Heart left ventricle (tissue), 16 donors: ENCODE measurements around the gene SIM1. TPM values are rescaled to one million over a fixed set of nuclear protein-coding genes. Genes with fewer than 3 reads are reported as not detected.

ENCODE experiments used
- ATAC-seq, 4 donors: fragments of 200-7000 bp; cut with Tn5 transposase; one replicate each; pipeline ENCODE4 v1.9.1; 2020 to 2022; ENCODE audit warnings: moderate library complexity in 4 of 4, mild to moderate bottlenecking in 3 of 4, moderate number of reproducible peaks in 1 of 4
- DNase-seq, 5 donors: peaks; one replicate each; pipeline ENCODE4 v3.0.0-alpha.2; 2020
- H3K27ac ChIP-seq, 12 donors: fragments of 200-600 bp; sonication (generic) in 4 of 12; one replicate each; pipeline versions ENCODE4 v1.5.0 to v1.8.0; 2016 to 2022; ENCODE audit warnings: mild to moderate bottlenecking in 2 of 12
- H3K27me3 ChIP-seq, 9 donors: fragments of 200-600 bp; sonication (generic) in 2 of 9; one replicate each; pipeline versions ENCODE4 v1.5.1 to v1.8.0; 2016 to 2022; ENCODE audit warnings: mild to moderate bottlenecking in 3 of 9
- H3K36me3 ChIP-seq, 9 donors: fragments of 200-600 bp; sonication (generic) in 2 of 9; one replicate each; pipeline versions ENCODE4 v1.5.0 to v1.8.0; 2018 to 2022; ENCODE audit warnings: mild to moderate bottlenecking in 2 of 9
- H3K4me1 ChIP-seq, 12 donors: fragments of 200-600 bp; sonication (generic) in 4 of 12; one replicate each; pipeline versions ENCODE4 v1.5.0 to v1.8.0; 2016 to 2022; ENCODE audit warnings: mild to moderate bottlenecking in 3 of 12
- H3K4me3 ChIP-seq, 12 donors: fragments of 200-600 bp; sonication (generic) in 4 of 12; one replicate each; pipeline versions ENCODE4 v1.5.0 to v1.8.0; 2017 to 2022; ENCODE audit warnings: mild to moderate bottlenecking in 9 of 12, moderate library complexity in 4 of 12
- H3K9me3 ChIP-seq, 12 donors: fragments of 200-600 bp; sonication (generic) in 4 of 12; one replicate each; pipeline versions ENCODE4 v1.5.0 to v1.8.0; 2016 to 2022; ENCODE audit warnings: mild to moderate bottlenecking in 1 of 12
- CTCF ChIP-seq, 12 donors: fragments of 200-600 bp; sonication (generic) in 4 of 12; IDR thresholded peaks; one replicate each; pipeline versions ENCODE4 v1.5.0 to v1.8.0; 2018 to 2022; ENCODE audit warnings: antibody characterized with exemption in 12 of 12, mild to moderate bottlenecking in 5 of 12
- POLR2A ChIP-seq, 2 donors: fragments of 450-650 bp; IDR thresholded peaks; one replicate each; pipeline ENCODE4 v1.6.1; 2017; ENCODE audit warnings: antibody characterized with exemption in 2 of 2, mild to moderate bottlenecking in 2 of 2, moderate library complexity in 2 of 2
- WGBS, 4 donors: extraction: QIAGEN DNeasy Blood & Tissue Kit in 2 of 4; methylation state at CpG; one replicate each; pipeline versions ENCODE4 v1.1.5 to v1.1.7; 2013 to 2018; 5-methylcytosine and 5-hydroxymethylcytosine counted together
- intact Hi-C, 10 donors: fragments of 100-400 bp; cut with DNase I; formaldehyde crosslinking; loops; one replicate each; pipeline versions ENCODE4 v1.11.1 to v1.14.2; 2022
- polyA plus RNA-seq, 2 donors: library from polyadenylated mRNA; stranded (reverse); fragments of 200-250 nt; gene quantifications; one replicate each; pipeline ENCODE4 v1.2.3, GENCODE V29; 2013
- total RNA-seq, 9 donors: library from RNA; depleted of rRNA in 2 of 9; stranded (reverse); fragments of >200 nt in 2 of 9; fragmentation: NEBNext Ultra II Directional in 3 of 9; extraction: Animal tissue kit (Norgen Biotek cat#: 25700) in 3 of 9; gene quantifications; one replicate each; pipeline versions ENCODE4 v1.1.0 to v1.2.4, GENCODE V29; 2016 to 2023
- donor health status: ischemic (EF 13 %, LVEDD 7.1; RV severe dilation, severe dysfunction).
- donor health status: healthy with polysubstance abuse.
- donor health status: DM: no; HTN: yes; CAD: no.
- donor health status: DM: no; HTN: no; CAD: no.
- donor health status: ischemic (EF 25% LVEDD 6.9; RV normal size, moderate dysfunction).
- donor health status: ischemic (EF 25% LVEDD 5.7; RV mildly dilated, moderate dysfunction).
- donor health status: healthy.
- donor health status: DM: yes; HTN: yes; CAD: no.
- donor health status: ischemic (EF 35%, LVEDD 5.7; RV mildly dilated, moderate dysfunction).
- donor health status: nonischemic (EF 11% LVEDD 7.7; RV severe dilation, severe dysfunction).
- donor health status: DM: yes; HTN: yes; CAD: no.
- donor health status: PGD.
- donor health status: ischemic (EF 29% LVEDD 5.4; RV normal size, mild dysfunction).
- donor health status: nonischemic (EF 23%, LVEDD 6.1; RV moderate dilation, normal function).

SIM1 gene
- total and polyA plus RNA-seq, 11 donors = 0.50 TPM; not detected in 10

- TF ChIP-seq POLR2A (IDR thresholded peaks at IDR 0.05) (no peak), CTCF (IDR thresholded peaks at IDR 0.05) (no peak)
- no peaks in the 10 kb centered on the region for H3K9me3 ChIP-seq
- ATAC-seq = no peak
- H3K36me3 ChIP-seq = no peaks in the 10 kb centered on the region
- H3K4me1 ChIP-seq = no peaks in the 10 kb centered on the region
- H3K27me3 ChIP-seq = no peaks in the 10 kb centered on the region
- DNase-seq = no peak
- intact Hi-C loops = no loop called here
- H3K27ac ChIP-seq = no peak overlapping the region
- no peak overlapping the region for H3K4me3 ChIP-seq
- WGBS, 4 donors = 70 to 81% (median 76%) methylated on average over 2 of the region's 2 CpGs
These were observed 127.8 kb downstream of the SIM1 start for GRCh38 chr6:100336876-100337275.

- TF ChIP-seq CTCF (IDR thresholded peaks at IDR 0.05) (no peak), POLR2A (IDR thresholded peaks at IDR 0.05) (no peak)
- 48 to 61% (median 49%) methylated on average over 1 of the region's 1 CpG for WGBS, 4 donors
- H3K27ac ChIP-seq = no peak overlapping the region
- intact Hi-C loops = no loop called here
- peaks cover 0 to 1% (median 0%) of the 10 kb centered on the region in 12 donors for H3K9me3 ChIP-seq
- no peak for DNase-seq
- H3K36me3 ChIP-seq = no peaks in the 10 kb centered on the region
- H3K27me3 ChIP-seq = no peaks in the 10 kb centered on the region
- ATAC-seq = no peak
- no peaks in the 10 kb centered on the region for H3K4me1 ChIP-seq
- no peak overlapping the region for H3K4me3 ChIP-seq
These were observed 128.7 kb downstream of the SIM1 start for GRCh38 chr6:100335991-100336390.
